GF-D8 (cell line): Measurements from ENCODE around the gene PRR35.
"Not testable (repeated sequence)": the region's sequence is repeated elsewhere in the genome, so short reads cannot be mapped to it uniquely, and the experiment has no call there.

ENCODE experiments used
- DNase-seq: peaks from one replicate; lab custom pipeline; 2025; lab: John Stamatoyannopoulos, UW

The PRR35 gene

GRCh38 chr16:593807-594206, 33.6 kb downstream of the PRR35 start:
- DNase-seq = no peak

- DNase-seq = no peak
Measured at GRCh38 chr16:595094-595528, 34.9 kb downstream of the PRR35 start.

- peak; percentile 83 for DNase-seq
Measured at GRCh38 chr16:595942-596735, 35.9 kb downstream of the PRR35 start.

- DNase-seq = no peak
Measured at GRCh38 chr16:596736-597060, 36.5 kb downstream of the PRR35 start.

GRCh38 chr16:597655-598054, 37.5 kb downstream of the PRR35 start:
- DNase-seq = not testable (repeated sequence)

- no peak for DNase-seq
Measured at GRCh38 chr16:598823-599739, 38.9 kb downstream of the PRR35 start.

GRCh38 chr16:600781-601180, 40.6 kb downstream of the PRR35 start:
- peak; percentile 34 for DNase-seq

- no peak for DNase-seq
Measured at GRCh38 chr16:603933-604332, 43.7 kb downstream of the PRR35 start.

- no peak for DNase-seq
Measured at GRCh38 chr16:606656-607307, 46.6 kb downstream of the PRR35 start.

GRCh38 chr16:608019-608418, 47.8 kb downstream of the PRR35 start:
- DNase-seq = no peak

- DNase-seq = no peak
Measured at GRCh38 chr16:609316-609715, 49.1 kb downstream of the PRR35 start.

- no peak for DNase-seq
Measured at GRCh38 chr16:609984-610383, 49.8 kb downstream of the PRR35 start.

- no peak for DNase-seq
Measured at GRCh38 chr16:610513-611381, 50.6 kb downstream of the PRR35 start.

- DNase-seq = no peak
Measured at GRCh38 chr16:615122-615521, 54.9 kb downstream of the PRR35 start.
